IMR-90 (cell line): ENCODE results near the gene SCCPDH. TPM values are rescaled to one million over a fixed set of nuclear protein-coding genes. Genes with fewer than 3 reads are reported as not detected.

Source experiments
- ATAC-seq: fragments of 200-7000 bp; cut with Tn5 transposase; 2 replicates; pipeline ENCODE4 v1.9.1; 2020; ENCODE audit warnings: low read depth, mild to moderate bottlenecking, moderate library complexity
- BruUV-seq: library from RNA; stranded (reverse); fragments of 400-500 nt; replicated peaks from 2 replicates; lab custom pipeline; 2021; lab: Mats Ljungman, UMichigan
- CTCF ChIA-PET: fragments of 300-600 bp; formaldehyde crosslinking; extraction: SDS; loops from one replicate; lab custom pipeline; 2021; ENCODE audit warnings: antibody characterized with exemption; lab: Yijun Ruan, JAX
- POLR2A ChIA-PET: fragments of 300-600 bp; sonication (Branson Sonifier 250); formaldehyde crosslinking; loops from one replicate; lab custom pipeline; 2022; ENCODE audit warnings: antibody characterized with exemption; ENCODE audit not compliant: unreplicated experiment; lab: Charles Lee
- DNase-seq: peaks from one replicate; pipeline ENCODE4 v3.0.0; 2013
- H2AFZ ChIP-seq: replicated peaks from 2 replicates; pipeline ENCODE3; 2013; ENCODE audit warnings: low read length, mild to moderate bottlenecking; ENCODE audit not compliant: poor library complexity
- H2AK5ac ChIP-seq: 2 replicates; pipeline ENCODE4 v1.6.1; 2013; ENCODE audit warnings: low read depth, low read length, inconsistent platforms
- H2AK9ac ChIP-seq: replicated peaks from 2 replicates; pipeline ENCODE3; 2013; ENCODE audit warnings: mild to moderate bottlenecking, low read depth, low read length, moderate library complexity; ENCODE audit not compliant: poor library complexity
- H2BK120ac ChIP-seq: 2 replicates; pipeline ENCODE4 v1.6.1; 2013; ENCODE audit warnings: low read depth, low read length, inconsistent platforms
- H2BK15ac ChIP-seq: 3 replicates; pipeline ENCODE4 v1.6.1; 2013; ENCODE audit warnings: low read depth, low read length, inconsistent platforms
- H2BK20ac ChIP-seq: 2 replicates; pipeline ENCODE4 v1.6.1; 2013; ENCODE audit warnings: low read depth, mild to moderate bottlenecking, inconsistent platforms, low read length, moderate library complexity
- H2BK5ac ChIP-seq: 2 replicates; pipeline ENCODE4 v1.6.1; 2013; ENCODE audit warnings: mild to moderate bottlenecking, low read depth, low read length, inconsistent platforms; ENCODE audit not compliant: poor library complexity, severe bottlenecking
- H3K14ac ChIP-seq: replicated peaks from 2 replicates; pipeline ENCODE4 v1.6.1; 2013; ENCODE audit warnings: low read depth, low read length, inconsistent platforms
- H3K18ac ChIP-seq: 2 replicates; pipeline ENCODE4 v1.6.1; 2013; ENCODE audit warnings: low read depth, low read length, control low read depth
- H3K23ac ChIP-seq: 2 replicates; pipeline ENCODE4 v1.6.1; 2013; ENCODE audit warnings: low read depth, low read length, inconsistent platforms
- H3K27ac ChIP-seq: 2 replicates; pipeline ENCODE4 v1.5.1; 2013; ENCODE audit warnings: mild to moderate bottlenecking, control low read depth, low read length; ENCODE audit not compliant: insufficient read depth
- H3K27me3 ChIP-seq: 2 replicates; pipeline ENCODE4 v1.6.1; 2013; ENCODE audit warnings: low read length; ENCODE audit not compliant: control insufficient read depth, insufficient read depth
- H3K36me3 ChIP-seq: 2 replicates; pipeline ENCODE4 v1.6.1; 2013; ENCODE audit warnings: low read length, mixed read lengths; ENCODE audit not compliant: control insufficient read depth, insufficient read depth
- H3K4ac ChIP-seq: 2 replicates; pipeline ENCODE4 v1.6.1; 2013; ENCODE audit warnings: low read depth, low read length, inconsistent platforms
- H3K4me1 ChIP-seq: 2 replicates; pipeline ENCODE4 v1.6.1; 2013; ENCODE audit warnings: low read length, mixed read lengths; ENCODE audit not compliant: control insufficient read depth, insufficient read depth
- H3K4me2 ChIP-seq: 2 replicates; pipeline ENCODE4 v1.6.1; 2013; ENCODE audit warnings: low read depth, mild to moderate bottlenecking, control low read depth, low read length, moderate library complexity
- H3K4me3 ChIP-seq: 2 replicates; pipeline ENCODE4 v1.5.1; 2013; ENCODE audit warnings: low read depth, mild to moderate bottlenecking, control low read depth, low read length, moderate library complexity; ENCODE audit not compliant: insufficient read depth
- H3K56ac ChIP-seq: 2 replicates; pipeline ENCODE4 v1.6.1; 2013; ENCODE audit warnings: low read length, inconsistent platforms; ENCODE audit not compliant: insufficient read depth; ENCODE audit errors: extremely low read depth
- H3K79me1 ChIP-seq, 2 experiments: 2 replicates each; pipeline ENCODE4 v1.6.1; 2013; ENCODE audit warnings: low read length in 2 of 2, inconsistent platforms in 1 of 2, low read depth in 1 of 2
- H3K9ac ChIP-seq: 2 replicates; pipeline ENCODE4 v1.6.1; 2013; ENCODE audit warnings: low read depth, low read length, control low read depth
- H3K9me1 ChIP-seq: 2 replicates; pipeline ENCODE4 v1.6.1; 2013; ENCODE audit warnings: low read length, inconsistent platforms; ENCODE audit not compliant: insufficient read depth
- H3K9me3 ChIP-seq: 2 replicates; pipeline ENCODE4 v1.6.1; 2013; ENCODE audit warnings: low read length; ENCODE audit not compliant: control insufficient read depth, insufficient read depth
- H4K20me1 ChIP-seq: 2 replicates; pipeline ENCODE4 v1.6.1; 2013; ENCODE audit warnings: low read length, inconsistent platforms; ENCODE audit not compliant: insufficient read depth
- H4K5ac ChIP-seq: 2 replicates; pipeline ENCODE4 v1.6.1; 2013; ENCODE audit warnings: mild to moderate bottlenecking, low read depth, low read length, control low read depth
- H4K8ac ChIP-seq, 2 experiments: 2 replicates each; pipeline ENCODE4 v1.6.1; 2013; ENCODE audit warnings: low read depth in 2 of 2, low read length in 2 of 2, control low read depth in 1 of 2, inconsistent platforms in 1 of 2
- H4K91ac ChIP-seq: 2 replicates; pipeline ENCODE4 v1.6.1; 2013; ENCODE audit warnings: low read depth, low read length, inconsistent platforms; ENCODE audit not compliant: insufficient read depth
- BHLHE40 ChIP-seq: fragments of 150-350 bp; IDR thresholded peaks from 2 replicates; pipeline ENCODE4 v1.6.1; 2016; ENCODE audit warnings: mild to moderate bottlenecking, low read depth, low read length
- CEBPB ChIP-seq: IDR thresholded peaks from 2 replicates; pipeline ENCODE4 v1.6.1; 2012; ENCODE audit warnings: low read depth, low read length, improper control_type of control experiment
- CHD1 ChIP-seq: IDR thresholded peaks from 2 replicates; pipeline ENCODE4 v1.6.1; 2012; ENCODE audit warnings: low read depth, low read length, improper control_type of control experiment
- CTCF ChIP-seq: conservative IDR thresholded peaks from 2 replicates; pipeline ENCODE4 v1.5.1; 2012; ENCODE audit warnings: mild to moderate bottlenecking, low read depth, low read length, improper control_type of control experiment
- ELK1 ChIP-seq: fragments of 150-350 bp; IDR thresholded peaks from 2 replicates; pipeline ENCODE4 v1.6.1; 2016; ENCODE audit warnings: low read depth, mild to moderate bottlenecking, low read length, moderate library complexity, borderline replicate concordance
- FOS ChIP-seq: fragments of 150-350 bp; IDR thresholded peaks from 2 replicates; pipeline ENCODE4 v1.6.1; 2016; ENCODE audit warnings: low read depth, low read length
- MAFK ChIP-seq: IDR thresholded peaks from 2 replicates; pipeline ENCODE4 v1.6.1; 2012; ENCODE audit warnings: low read depth, low read length, improper control_type of control experiment
- MAZ ChIP-seq: IDR thresholded peaks from 2 replicates; pipeline ENCODE4 v1.6.1; 2012; ENCODE audit warnings: low read depth, mild to moderate bottlenecking, low read length, improper control_type of control experiment, moderate library complexity, borderline replicate concordance
- MXI1 ChIP-seq: IDR thresholded peaks from 2 replicates; pipeline ENCODE4 v1.6.1; 2012; ENCODE audit warnings: low read depth, mild to moderate bottlenecking, low read length, moderate library complexity, borderline replicate concordance
- NFE2L2 ChIP-seq: fragments of 150-350 bp; IDR thresholded peaks from 2 replicates; pipeline ENCODE4 v1.6.1; 2016; ENCODE audit warnings: low read depth, mild to moderate bottlenecking, low read length
- POLR2A ChIP-seq: IDR thresholded peaks from 2 replicates; pipeline ENCODE4 v1.6.1; 2012; ENCODE audit warnings: mild to moderate bottlenecking, low read depth, low read length
- RCOR1 ChIP-seq: IDR thresholded peaks from 2 replicates; pipeline ENCODE4 v1.6.1; 2012; ENCODE audit warnings: mild to moderate bottlenecking, low read length, improper control_type of control experiment; ENCODE audit not compliant: insufficient replicate concordance
- RFX5 ChIP-seq: IDR thresholded peaks from 2 replicates; pipeline ENCODE4 v1.8.0; 2012; ENCODE audit warnings: low read depth, mild to moderate bottlenecking, low read length, moderate library complexity
- SMC3 ChIP-seq: fragments of 150-350 bp; IDR thresholded peaks from 2 replicates; pipeline ENCODE4 v1.6.1; 2016; ENCODE audit warnings: low read depth, mild to moderate bottlenecking, antibody characterized with exemption, low read length, moderate library complexity
- USF2 ChIP-seq: fragments of 150-350 bp; IDR thresholded peaks from 2 replicates; pipeline ENCODE4 v1.6.1; 2017; ENCODE audit warnings: mild to moderate bottlenecking, antibody characterized with exemption, low read length, low read depth
- WGBS, 2 experiments: methylation state at CpG; one replicate each; pipeline versions ENCODE4 v1.1.5 to v1.1.7; 2013; ENCODE audit warnings: missing lambda C conversion rate in 2 of 2; ENCODE audit not compliant: insufficient read length in 1 of 2; ENCODE audit errors: extremely low coverage in 2 of 2; 5-methylcytosine and 5-hydroxymethylcytosine counted together
- dilution Hi-C: fragments of 300-500 bp; cut with HindIII; formaldehyde crosslinking; loops from one replicate; pipeline ENCODE4 v1.14.3; 2018; ENCODE audit warnings: low sequenced_read_pairs; ENCODE audit not compliant: unreplicated experiment
- in situ Hi-C: fragments of 300-500 bp; cut with MboI; formaldehyde crosslinking; loops from 3 replicates; pipeline ENCODE4 v1.14.3; 2019; ENCODE audit warnings: low sequenced_read_pairs, inconsistent platforms, mixed read lengths
- intact Hi-C: fragments of 100-400 bp; cut with micrococcal nuclease; formaldehyde crosslinking; loops from 2 replicates; pipeline ENCODE4 v1.10.0; 2022
- polyA plus RNA-seq, 3 experiments: library from polyadenylated mRNA; depleted of rRNA; stranded (reverse); fragments of >200 nt; gene quantifications; 2 replicates each; pipeline ENCODE4 v1.2.3, GENCODE V29; 2012; ENCODE audit warnings: low replicate concordance in 1 of 3
- total RNA-seq: library from RNA; depleted of rRNA; stranded (reverse); fragments of >200 nt; gene quantifications from 2 replicates; pipeline ENCODE4 v1.2.3, GENCODE V29; 2012

SCCPDH gene
- total and polyA plus RNA-seq, 2 of the 4 experiments (the other 2 are of a cell fraction), result 26.9 to 37.8 TPM

GRCh38 chr1:246687002-246687401 is 37.2 kb upstream of the SCCPDH start:
- in situ Hi-C loops, result loop anchor here (25.0 kb wide), 1 partner anchor 1525 kb away; the partner anchor contains the start of gene KIF26B
- H3K9me3 ChIP-seq, result no peaks in the 10 kb centered on the region
- no TSS peak for BruUV-seq
- no peak overlapping the region for H2AFZ ChIP-seq
- no peak overlapping the region for H2BK15ac ChIP-seq
- H4K20me1 ChIP-seq, result no peaks in the 10 kb centered on the region
- no peak overlapping the region for H3K56ac ChIP-seq
- no peak overlapping the region for H3K18ac ChIP-seq
- no peaks in the 10 kb centered on the region for H3K4me1 ChIP-seq
- H3K36me3 ChIP-seq, result no peaks in the 10 kb centered on the region
- no peaks in the 10 kb centered on the region; a peak in 1 of 4 replicates for H3K79me1 ChIP-seq
- no peak overlapping the region for H3K4me2 ChIP-seq
- no peak overlapping the region for H3K27ac ChIP-seq
- H3K27me3 ChIP-seq, result no peaks in the 10 kb centered on the region
- 83% methylated on average over 11 of the region's 14 CpGs; no CpG with 5 or more reads in 1 of the 2 experiments for WGBS, 2 experiments
- POLR2A ChIA-PET, result no interaction called here
- no peak overlapping the region for H3K23ac ChIP-seq
- H3K14ac ChIP-seq, result no peak overlapping the region
- no peak overlapping the region for H3K4ac ChIP-seq
- H4K91ac ChIP-seq, result no peak overlapping the region
- no peak overlapping the region for H3K9ac ChIP-seq
- H3K4me3 ChIP-seq, result no peak overlapping the region
- H4K8ac ChIP-seq, result no peak overlapping the region
- CTCF ChIA-PET, result no interaction called here
- no peak overlapping the region for H2BK20ac ChIP-seq
- H3K9me1 ChIP-seq, result no peaks in the 10 kb centered on the region
- no peak overlapping the region for H2AK9ac ChIP-seq
- intact Hi-C loops, result loop anchor here (5.0 kb wide), 1 partner anchor 40 kb away; no protein-coding TSS in a partner anchor
- dilution Hi-C loops, result no loop called here
- no peak overlapping the region for H4K5ac ChIP-seq
- H2BK5ac ChIP-seq, result no peak overlapping the region
- H2AK5ac ChIP-seq, result no peak overlapping the region
- DNase-seq (no peak), ATAC-seq (no peak)
- TF ChIP-seq RCOR1 (no peak), CEBPB (no peak), CTCF (no peak), RFX5 (no peak), POLR2A (no peak), USF2 (no peak), MAFK (no peak), ELK1 (no peak), MAZ (no peak), SMC3 (no peak), NFE2L2 (no peak), BHLHE40 (no peak), FOS (no peak), CHD1 (no peak), MXI1 (no peak)
- H2BK120ac ChIP-seq, result no peak overlapping the region
